RPMI7951 (cell line): ENCODE results near the gene SIL1. TPM values are rescaled to one million over a fixed set of nuclear protein-coding genes. Genes with fewer than 3 reads are reported as not detected.

Source experiments
- DNase-seq: peaks from one replicate; pipeline ENCODE4 v3.0.0-alpha.2; 2012; ENCODE audit warnings: low read depth
- total RNA-seq: library from RNA; depleted of rRNA; stranded (reverse); fragments of >200 nt; shearing (Covaris generic); gene quantifications from 2 replicates; pipeline ENCODE4 v1.2.3, GENCODE V29; 2014

Gene SIL1
- total RNA-seq, 1 experiment from 2014 or later: 21.4 TPM

GRCh38 chr5:139110526-139111168, 87.5 kb downstream of the SIL1 start:
- DNase-seq: no peak

DNA sequence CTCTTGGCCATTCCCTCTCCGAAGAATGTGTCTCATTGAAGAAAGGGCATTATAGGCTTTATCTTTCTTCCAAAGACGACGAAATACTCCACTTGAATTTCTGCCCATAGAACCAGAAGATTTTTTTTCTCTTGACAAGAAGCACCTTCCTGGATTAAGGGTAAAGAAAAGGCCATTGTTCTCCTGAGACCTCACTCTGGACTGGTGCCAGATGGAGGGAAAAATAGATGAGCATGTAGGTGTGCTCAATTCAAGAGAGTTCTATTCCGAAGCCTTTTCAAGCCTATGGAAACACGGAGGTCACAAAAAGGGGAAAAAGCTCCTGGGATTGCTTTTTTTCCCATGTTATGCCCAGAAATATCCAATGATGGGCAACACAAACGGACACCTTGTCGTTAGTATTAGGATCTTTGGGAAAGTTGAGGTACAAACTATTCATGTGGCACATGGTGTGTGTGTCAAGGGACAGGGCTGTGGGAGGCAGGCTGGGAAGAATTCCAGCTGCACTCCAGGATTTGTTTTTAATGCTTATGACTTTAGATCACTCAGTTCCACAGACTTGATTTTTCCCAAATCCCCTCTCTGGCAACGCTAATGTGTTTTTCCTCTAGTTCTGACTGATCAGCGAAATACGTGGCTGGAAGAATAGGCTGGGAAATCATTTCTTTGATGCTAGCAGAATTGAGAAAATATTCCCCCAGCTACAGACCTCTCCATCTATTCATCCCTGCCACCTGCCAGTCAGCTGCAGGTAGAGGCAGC, 89.9 kb downstream of the SIL1 start:
- DNase-seq: no peak

DNA sequence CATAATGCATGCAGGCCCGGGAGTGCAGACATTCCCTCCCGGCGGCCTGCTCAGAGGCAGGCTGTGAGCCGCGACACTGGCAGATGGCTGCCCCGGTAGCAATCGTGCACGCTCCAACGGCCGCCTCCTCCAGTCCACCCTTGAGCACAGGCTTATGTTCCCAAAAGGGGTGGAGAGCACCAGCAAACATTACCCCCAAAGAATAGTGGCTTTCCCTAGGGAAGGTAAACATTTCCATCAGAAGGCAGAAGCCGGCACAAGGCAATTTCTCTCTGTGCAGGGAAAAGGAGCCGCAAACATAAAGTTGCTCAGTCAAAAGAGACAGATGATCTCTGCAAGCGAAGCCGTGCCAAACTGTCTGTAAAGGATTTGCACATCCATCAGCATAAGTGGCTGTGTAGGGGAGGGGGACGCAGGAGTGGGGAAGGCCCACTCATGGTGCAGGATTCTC, 92.5 kb downstream of the SIL1 start:
- no peak for DNase-seq

GRCh38 chr5:139104577-139105276, 93.4 kb downstream of the SIL1 start:
- DNase-seq: no peak

DNA sequence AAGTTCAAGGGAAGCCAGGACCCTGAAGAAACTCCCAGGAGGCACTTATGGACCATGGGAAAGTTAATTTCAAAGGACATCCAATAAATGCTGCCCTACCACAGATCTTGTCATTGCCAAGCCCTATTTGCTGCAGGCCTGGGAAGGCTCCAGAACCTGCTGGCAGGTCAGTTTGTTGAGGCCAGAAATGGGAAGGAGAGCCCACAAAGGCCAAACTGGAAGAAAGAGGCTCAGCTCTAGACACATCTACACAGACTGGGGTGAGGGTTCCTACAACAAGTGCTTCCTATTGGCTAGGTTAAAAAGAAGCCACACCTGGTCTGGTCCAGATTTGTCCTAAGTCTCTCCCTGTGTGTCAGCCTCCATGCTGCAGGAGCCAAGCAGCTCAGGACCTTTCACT, 94.4 kb downstream of the SIL1 start:
- no peak for DNase-seq

- peak; percentile 75 for DNase-seq
These were observed 97.3 kb downstream of the SIL1 start for GRCh38 chr5:139100825-139101224.

DNA sequence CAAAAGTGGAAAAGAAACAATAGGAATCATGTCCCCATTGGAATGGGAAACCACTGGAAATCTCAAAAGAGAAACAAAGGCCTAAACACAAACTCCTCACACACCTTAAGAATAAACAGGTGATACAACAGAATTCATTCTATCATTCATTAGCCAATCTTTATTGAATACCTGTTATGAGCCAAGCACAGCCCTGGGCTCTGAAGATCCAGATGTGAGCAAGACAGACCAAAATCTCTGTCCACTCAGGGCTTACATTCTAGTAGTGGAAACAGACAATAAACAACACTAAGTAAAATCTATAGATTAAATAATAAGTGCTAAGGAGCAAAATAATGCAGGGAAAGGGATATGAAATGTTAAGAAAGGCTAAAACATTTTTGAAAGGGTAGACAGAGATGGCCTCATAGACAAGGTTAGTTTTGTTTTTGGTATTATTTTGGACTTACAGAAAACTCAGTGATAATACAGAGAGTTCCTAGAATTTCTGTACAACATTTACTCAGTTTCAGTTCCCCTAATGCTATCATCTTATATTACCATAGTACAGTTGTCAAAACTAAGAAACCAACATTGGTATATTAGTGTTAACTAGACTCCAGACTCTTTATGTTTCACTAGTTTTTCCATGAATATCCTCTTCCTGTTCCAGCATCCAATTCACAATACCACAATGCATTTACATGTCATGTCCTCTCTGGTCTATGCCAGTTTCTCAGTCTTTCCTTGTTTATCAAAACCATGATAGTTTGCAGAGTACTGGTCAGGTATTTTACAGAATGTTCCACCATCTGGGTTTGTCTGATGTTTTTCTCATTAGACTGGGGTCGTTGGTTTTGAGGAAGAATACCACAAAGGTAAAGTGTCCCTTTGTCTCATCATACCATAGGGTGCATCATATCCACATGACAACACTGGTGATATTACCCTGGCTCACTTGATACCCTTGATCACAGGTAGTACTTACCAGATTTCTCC, 103.7 kb downstream of the SIL1 start:
- DNase-seq: no peak

- no peak for DNase-seq
These were observed 105.3 kb downstream of the SIL1 start for GRCh38 chr5:139092741-139093343.

GRCh38 chr5:139091439-139092156, 106.6 kb downstream of the SIL1 start:
- DNase-seq: peak; percentile 6

- DNase-seq: no peak
These were observed 107.6 kb downstream of the SIL1 start for GRCh38 chr5:139090581-139090980.

DNA sequence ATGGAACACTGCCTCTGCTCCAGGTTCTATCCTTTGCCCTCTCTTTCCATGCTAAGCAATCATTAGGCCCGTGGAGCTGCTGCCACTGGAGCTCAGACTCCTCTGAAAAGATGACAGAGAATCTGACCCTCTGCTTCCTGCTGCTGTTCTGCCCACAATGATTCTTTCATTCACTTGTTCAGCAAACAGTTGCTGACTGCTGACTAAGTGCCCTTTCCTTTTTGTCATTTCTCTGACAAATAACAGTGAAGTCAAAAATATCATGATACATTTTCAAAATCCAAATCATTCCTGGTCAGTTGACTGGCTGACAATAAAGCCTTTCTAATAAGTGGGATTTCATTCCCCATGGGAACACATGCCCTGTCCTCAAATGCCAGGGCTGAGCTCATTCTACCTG, 110.1 kb downstream of the SIL1 start:
- peak; percentile 9 for DNase-seq

DNA sequence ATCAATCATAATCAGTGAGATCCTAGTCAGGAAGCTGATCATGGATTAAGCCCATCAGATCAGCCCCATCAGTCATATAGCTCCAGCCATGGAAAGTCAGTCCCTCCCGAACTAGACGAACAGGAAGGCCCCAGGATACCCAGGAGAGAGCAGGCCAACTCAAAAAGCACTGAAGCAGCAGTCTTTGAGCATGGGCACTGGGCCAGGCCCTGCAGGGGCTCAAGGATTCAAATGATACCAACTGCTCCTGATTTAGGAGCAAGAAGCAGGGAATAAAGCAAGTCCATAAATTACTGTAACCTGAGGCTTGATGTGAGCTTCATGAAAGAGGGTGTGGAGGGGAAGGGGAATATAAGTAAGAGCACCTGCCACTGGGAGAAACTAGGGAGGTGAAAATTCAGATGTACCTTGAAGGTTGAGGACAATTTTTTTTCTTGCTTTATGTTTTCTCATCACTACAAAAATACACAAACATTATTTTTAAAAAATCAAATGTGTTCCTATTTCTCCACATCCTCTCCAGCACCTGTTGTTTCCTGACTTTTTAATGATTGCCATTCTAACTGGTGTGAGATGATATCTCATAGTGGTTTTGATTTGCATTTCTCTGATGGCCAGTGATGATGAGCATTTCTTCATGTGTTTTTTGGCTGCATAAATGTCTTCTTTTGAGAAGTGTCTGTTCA, 115.2 kb downstream of the SIL1 start:
- no peak for DNase-seq

GRCh38 chr5:139079991-139080610, 118.1 kb downstream of the SIL1 start:
- DNase-seq: no peak

DNA sequence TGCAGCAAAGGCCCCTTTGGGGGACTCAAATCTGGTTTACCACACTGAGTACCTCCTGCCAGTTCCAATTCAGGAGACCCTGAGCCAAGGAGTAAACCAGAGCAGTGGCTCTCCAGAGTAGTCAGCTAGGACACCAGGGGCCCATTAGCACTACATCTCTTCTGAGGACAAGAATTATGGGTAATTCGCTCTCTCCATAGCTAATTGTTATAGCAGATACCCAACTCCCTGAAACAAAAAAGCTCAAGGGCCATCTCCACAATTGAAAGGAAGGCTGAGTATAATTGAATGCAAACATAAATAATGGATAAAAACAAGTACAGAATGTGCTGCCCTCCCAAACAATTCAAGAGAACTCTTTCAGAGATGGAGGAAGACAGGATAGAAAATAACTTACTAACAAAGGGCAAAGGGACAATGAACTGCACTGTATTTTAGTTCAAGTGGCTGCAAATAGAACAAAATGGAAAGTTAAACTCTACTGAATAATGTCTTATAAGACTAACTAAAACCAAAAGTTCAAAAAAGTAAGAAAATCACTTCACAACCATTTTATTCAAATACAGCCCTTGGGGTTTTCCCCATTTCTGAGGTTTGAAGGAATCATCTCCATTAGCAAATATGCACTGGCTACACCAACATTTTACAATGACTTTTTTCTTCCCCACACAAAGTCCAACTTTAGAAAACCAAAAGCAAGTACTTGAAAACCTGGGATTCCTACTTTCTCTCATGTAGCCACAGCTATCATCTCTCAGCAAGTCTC, 118.8 kb downstream of the SIL1 start:
- no peak for DNase-seq

DNA sequence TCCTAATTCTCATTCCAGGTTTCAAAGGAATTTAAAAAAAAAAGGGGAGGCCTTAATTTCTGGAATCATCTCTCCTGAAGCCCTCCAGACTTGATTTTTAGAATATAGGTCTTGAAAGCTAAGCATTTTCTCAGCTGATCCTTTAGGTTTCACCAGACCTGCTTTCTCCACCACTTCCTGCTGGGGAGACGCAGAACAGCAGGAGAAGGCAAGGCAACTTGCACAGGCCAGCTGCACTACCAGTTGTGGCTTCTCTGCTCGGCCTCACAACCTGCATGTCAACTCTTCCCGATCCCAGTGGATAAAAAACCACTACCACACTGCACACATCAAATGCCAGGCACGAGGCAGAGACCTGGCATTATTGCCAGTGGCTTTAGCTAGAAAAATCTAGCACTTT, 119.8 kb downstream of the SIL1 start:
- DNase-seq: no peak

GRCh38 chr5:139077899-139078298, 120.3 kb downstream of the SIL1 start:
- no peak for DNase-seq

- no peak for DNase-seq
These were observed 122.1 kb downstream of the SIL1 start for GRCh38 chr5:139076111-139076510.
